HEK293T (cell line): ENCODE data around the gene ERFL.

Experiments
- CTCF ChIA-PET: fragments of 350-600 bp; formaldehyde crosslinking; extraction: SDS; loops from one replicate; lab custom pipeline; 2021; ENCODE audit warnings: antibody characterized with exemption, inconsistent platforms; lab: Yijun Ruan, JAX
- POLR2A ChIA-PET: fragments of 350-600 bp; formaldehyde crosslinking; extraction: SDS; loops from one replicate; lab custom pipeline; 2020; ENCODE audit warnings: antibody characterized with exemption, inconsistent platforms; lab: Yijun Ruan, JAX
- DNase-seq: peaks from one replicate; pipeline ENCODE4 v3.0.0; 2012; ENCODE audit warnings: mixed read lengths; ENCODE audit errors: extremely low spot score
- ARNT ChIP-seq: fragments of 450-650 bp; IDR thresholded peaks from 2 replicates; pipeline ENCODE4 v1.6.1; 2017; ENCODE audit warnings: mild to moderate bottlenecking
- BHLHE40 ChIP-seq: fragments of 450-650 bp; IDR thresholded peaks from 2 replicates; pipeline ENCODE4 v1.6.1; 2016; ENCODE audit warnings: mild to moderate bottlenecking, moderate library complexity, borderline replicate concordance
- CTBP1 ChIP-seq: fragments of 450-650 bp; IDR thresholded peaks from 2 replicates; pipeline ENCODE4 v1.6.1; 2016; ENCODE audit warnings: borderline replicate concordance
- ELF4 ChIP-seq: fragments of 450-650 bp; IDR thresholded peaks from 2 replicates; pipeline ENCODE4 v1.6.1; 2017; ENCODE audit warnings: antibody characterized with exemption
- FOXA1 ChIP-seq: fragments of 450-650 bp; IDR thresholded peaks from 2 replicates; pipeline ENCODE4 v1.6.1; 2016; ENCODE audit warnings: mild to moderate bottlenecking
- FOXK2 ChIP-seq: fragments of 450-650 bp; IDR thresholded peaks from 2 replicates; pipeline ENCODE4 v1.6.1; 2016; ENCODE audit warnings: mild to moderate bottlenecking
- FOXM1 ChIP-seq: fragments of 450-650 bp; IDR thresholded peaks from 2 replicates; pipeline ENCODE4 v1.6.1; 2017; ENCODE audit warnings: mild to moderate bottlenecking, borderline replicate concordance
- HDGF ChIP-seq: fragments of 450-650 bp; IDR thresholded peaks from 2 replicates; pipeline ENCODE4 v1.6.1; 2017; ENCODE audit warnings: antibody characterized with exemption, borderline replicate concordance
- L3MBTL2 ChIP-seq: fragments of 450-650 bp; conservative IDR thresholded peaks from 2 replicates; pipeline ENCODE4 v1.6.1; 2016; ENCODE audit warnings: mild to moderate bottlenecking
- LEF1 ChIP-seq: fragments of 450-650 bp; IDR thresholded peaks from 2 replicates; pipeline ENCODE4 v1.6.1; 2017; ENCODE audit warnings: mild to moderate bottlenecking, borderline replicate concordance
- NFRKB ChIP-seq: fragments of 450-650 bp; IDR thresholded peaks from 2 replicates; pipeline ENCODE4 v1.6.1; 2016; ENCODE audit warnings: mild to moderate bottlenecking, moderate library complexity
- SP1 ChIP-seq: fragments of 450-650 bp; IDR thresholded peaks from 2 replicates; pipeline ENCODE4 v1.6.1; 2017
- SUZ12 ChIP-seq: fragments of 450-650 bp; IDR thresholded peaks from 2 replicates; pipeline ENCODE4 v1.6.1; 2016; ENCODE audit warnings: mild to moderate bottlenecking
- TARDBP ChIP-seq: fragments of 450-650 bp; IDR thresholded peaks from 2 replicates; pipeline ENCODE4 v1.6.1; 2016
- ZNF384 ChIP-seq: fragments of 450-650 bp; IDR thresholded peaks from 2 replicates; pipeline ENCODE4 v1.6.1; 2016
- TF ChIP-seq, protein P1 (sequence below): fragments of 450-650 bp; IDR thresholded peaks from 2 replicates; pipeline ENCODE4 v1.6.1; 2016

The ERFL gene

DNA sequence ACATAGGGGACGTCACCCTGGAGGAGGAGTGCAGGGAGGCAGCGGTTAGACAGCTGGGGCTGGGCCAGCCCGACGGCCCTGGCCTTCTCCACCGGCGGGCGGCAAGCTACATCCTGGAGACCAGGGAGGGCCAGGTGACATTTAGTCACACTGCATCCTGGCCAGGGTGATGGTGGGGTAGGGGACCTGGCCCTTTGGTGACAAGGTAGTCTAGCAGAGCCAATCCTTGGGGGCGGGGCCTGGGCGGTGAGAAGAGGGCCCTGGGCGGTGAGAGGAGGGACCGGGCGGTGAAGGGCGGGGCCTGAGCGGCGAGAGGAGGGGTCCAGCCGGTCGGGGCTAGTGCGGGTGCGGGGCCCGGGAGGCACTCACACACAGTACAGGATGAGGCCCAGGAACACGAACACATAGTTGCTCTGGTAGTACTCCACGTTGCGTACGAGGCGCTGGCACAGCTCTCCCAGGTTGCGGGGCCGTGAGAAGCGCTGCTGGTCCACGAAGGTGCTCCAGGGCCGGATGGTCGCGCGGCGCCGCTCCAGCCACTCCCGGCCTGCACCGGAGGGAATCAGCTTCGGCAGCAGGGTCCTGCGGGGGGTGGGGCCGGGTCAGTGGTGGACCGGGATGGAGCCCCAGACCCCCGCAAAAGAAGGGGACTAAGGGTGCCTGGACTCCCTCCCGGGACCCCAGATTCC lies 30.3 kb upstream of the ERFL start:
- CTCF ChIA-PET = interaction anchor here (1.0 to 2.2 kb wide), 2 partner anchors 76 to 85 kb away, joined by 3 to 9 read pairs; no protein-coding TSS in a partner anchor
- TF ChIP-seq SP1 (no peak), ZNF384 (no peak), FOXA1 (no peak), BHLHE40 (no peak), LEF1 (no peak), ELF4 (no peak), CTBP1 (no peak), HDGF (no peak; the same call in 1 of the 2 replicates), FOXM1 (no peak), NFRKB (no peak), ARNT (no peak), SUZ12 (no peak), TARDBP (no peak)
- TF ChIP-seq, protein P1, sequence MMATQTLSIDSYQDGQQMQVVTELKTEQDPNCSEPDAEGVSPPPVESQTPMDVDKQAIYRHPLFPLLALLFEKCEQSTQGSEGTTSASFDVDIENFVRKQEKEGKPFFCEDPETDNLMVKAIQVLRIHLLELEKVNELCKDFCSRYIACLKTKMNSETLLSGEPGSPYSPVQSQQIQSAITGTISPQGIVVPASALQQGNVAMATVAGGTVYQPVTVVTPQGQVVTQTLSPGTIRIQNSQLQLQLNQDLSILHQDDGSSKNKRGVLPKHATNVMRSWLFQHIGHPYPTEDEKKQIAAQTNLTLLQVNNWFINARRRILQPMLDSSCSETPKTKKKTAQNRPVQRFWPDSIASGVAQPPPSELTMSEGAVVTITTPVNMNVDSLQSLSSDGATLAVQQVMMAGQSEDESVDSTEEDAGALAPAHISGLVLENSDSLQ = no peak
- peak; percentile 77 for DNase-seq
- POLR2A ChIA-PET = interaction anchor here (0.6 to 2.4 kb wide), 15 partner anchors 12 to 117 kb away, joined by 3 to 15 read pairs (median 4); partner anchors contain the start of genes ERFL, RPS19 and ZNF574

DNA sequence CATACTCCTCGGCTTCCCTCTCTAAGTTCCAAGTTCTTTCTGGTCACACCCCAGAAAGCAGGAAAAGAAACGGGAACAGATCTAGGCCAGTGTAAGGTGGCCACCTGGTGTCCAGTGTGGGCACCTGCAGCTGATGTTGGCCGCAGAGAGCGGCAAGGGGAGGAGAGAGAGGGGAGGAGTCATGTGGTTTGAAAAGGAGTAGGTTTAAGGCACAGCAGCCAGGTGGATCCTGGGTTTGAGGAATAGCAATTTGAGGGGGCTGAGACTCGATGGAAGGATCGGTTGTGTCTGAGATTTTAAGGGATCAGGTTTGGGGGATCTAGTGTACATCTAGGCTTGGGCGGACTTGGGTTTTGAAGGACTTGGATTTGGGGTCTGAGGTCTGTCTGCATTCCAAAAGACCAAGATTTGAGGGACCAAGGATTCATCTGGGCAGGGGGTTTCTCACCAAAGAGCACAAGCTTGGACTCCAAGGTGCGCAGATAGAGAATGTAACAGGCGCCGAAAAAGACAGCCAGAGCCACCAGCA lies 29.7 kb upstream of the ERFL start:
- ChIA-PET CTCF (interaction anchor here (2.2 kb wide), 1 partner anchor 84 kb away, joined by 9 read pairs; no protein-coding TSS in a partner anchor), POLR2A (interaction anchor here (0.6 to 2.4 kb wide), 10 partner anchors 13 to 118 kb away, joined by 3 to 15 read pairs (median 4); partner anchors contain the start of genes ERFL, RPS19 and ZNF574)
- TF ChIP-seq ARNT = no peak
- no peak for TF ChIP-seq SUZ12
- no peak for TF ChIP-seq NFRKB
- TF ChIP-seq ELF4 = no peak
- no peak for TF ChIP-seq FOXM1
- DNase-seq = peak; percentile 80

DNA sequence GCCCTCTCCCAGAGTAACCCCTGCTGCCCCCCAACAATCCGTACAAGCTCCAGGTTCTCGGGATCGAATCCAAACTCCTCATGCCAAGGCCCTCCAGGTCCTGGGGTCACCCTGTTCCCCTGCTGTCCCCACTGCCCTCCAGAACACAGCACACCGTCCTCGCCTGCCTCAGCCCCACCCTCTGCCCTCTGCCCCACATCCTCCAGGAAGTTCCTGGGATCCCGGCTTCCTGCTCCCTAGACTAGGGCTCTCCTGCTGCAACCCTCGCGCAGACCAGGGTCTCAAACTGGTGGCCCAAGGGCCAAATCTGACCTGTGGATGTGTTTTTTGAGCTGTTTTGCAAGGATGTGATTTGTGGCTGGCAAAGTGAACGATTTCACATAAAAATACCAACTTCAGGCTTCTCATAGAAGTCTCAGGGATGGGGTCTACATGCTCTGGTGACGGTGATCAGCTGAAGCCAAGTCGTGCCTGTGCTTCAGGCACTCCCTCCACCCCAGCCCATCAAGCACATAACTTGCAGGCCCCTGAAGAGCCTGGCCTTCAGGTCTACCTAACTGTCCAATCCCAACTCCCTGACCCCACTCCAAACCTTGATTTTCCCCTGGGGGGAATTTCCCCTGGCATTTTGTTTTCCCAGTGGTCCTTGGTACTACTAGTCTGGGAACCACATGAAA lies 29.1 kb upstream of the ERFL start:
- TF ChIP-seq CTBP1 (no peak), ARNT (no peak), HDGF (no peak), BHLHE40 (no peak), L3MBTL2 (no peak), FOXM1 (no peak)
- ChIA-PET CTCF (interaction anchor here (2.2 kb wide), 1 partner anchor 84 kb away, joined by 9 read pairs; no protein-coding TSS in a partner anchor), POLR2A (interaction anchor here (0.6 to 2.4 kb wide), 6 partner anchors 12 to 119 kb away, joined by 3 to 15 read pairs (median 4); partner anchors contain the start of genes RPS19 and ZNF574)
- DNase-seq = no peak

DNA sequence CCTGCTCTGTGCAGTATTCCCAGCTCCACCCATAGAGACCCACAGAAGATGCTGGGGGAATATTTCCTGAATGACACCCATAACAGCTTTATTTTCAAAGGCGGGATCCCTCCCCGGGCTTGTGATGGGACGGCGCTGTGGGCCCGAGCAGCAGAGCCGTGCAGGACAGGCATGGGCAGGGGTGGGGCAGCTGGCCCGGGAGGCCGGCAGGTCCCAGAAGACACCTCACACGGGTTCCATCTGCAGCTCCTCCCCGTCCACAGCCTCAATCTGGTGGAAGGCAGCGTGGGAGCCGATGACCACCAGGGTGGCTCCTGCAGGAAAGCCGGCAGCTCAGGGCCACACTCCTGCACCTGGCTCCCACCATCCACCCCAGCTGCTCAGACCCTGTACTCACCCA lies 28.4 kb upstream of the ERFL start:
- no peak for DNase-seq
- CTCF ChIA-PET = interaction anchor here (0.7 to 2.2 kb wide), 2 partner anchors 83 to 165 kb away, joined by 3 to 9 read pairs; no protein-coding TSS in a partner anchor
- TF ChIP-seq FOXA1 = no peak
- TF ChIP-seq, protein P1 = no peak
- no peak for TF ChIP-seq NFRKB
- no peak for TF ChIP-seq LEF1
- no peak for TF ChIP-seq BHLHE40
- TF ChIP-seq FOXM1 = no peak
- TF ChIP-seq TARDBP = no peak
- POLR2A ChIA-PET = interaction anchor here (0.6 kb wide), 1 partner anchor 90 kb away, joined by 3 read pairs; no protein-coding TSS in a partner anchor

DNA sequence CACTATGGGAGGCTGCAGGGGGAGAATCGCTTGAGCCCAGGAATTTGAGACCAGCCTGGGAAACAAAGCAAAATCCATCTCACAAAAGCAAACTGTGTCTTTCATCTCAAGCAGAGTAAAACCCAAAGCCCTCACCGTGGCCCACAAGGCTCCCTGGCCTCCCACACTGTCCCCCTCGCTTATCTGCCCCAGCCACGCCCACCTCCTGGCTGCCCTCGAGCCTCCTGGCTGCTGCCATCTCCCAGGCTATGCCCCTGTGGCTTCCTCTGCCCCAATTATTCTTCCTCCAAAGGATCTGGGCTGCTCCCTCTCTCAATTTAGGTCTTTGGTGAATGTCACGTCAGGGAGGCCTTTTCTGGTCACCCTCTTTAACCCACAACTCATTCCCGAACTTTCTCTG lies 27.3 kb upstream of the ERFL start:
- CTCF ChIA-PET = no interaction called here
- no peak for DNase-seq
- TF ChIP-seq FOXK2 = no peak
- no peak for TF ChIP-seq TARDBP
- no peak for TF ChIP-seq NFRKB
- no peak for TF ChIP-seq ARNT
- no peak for TF ChIP-seq HDGF
- no peak for TF ChIP-seq FOXA1
- no peak for TF ChIP-seq ZNF384
- TF ChIP-seq, protein P1 = no peak
- TF ChIP-seq CTBP1 = no peak
- TF ChIP-seq BHLHE40 = no peak
- no peak for TF ChIP-seq LEF1
- TF ChIP-seq FOXM1 = no peak
- TF ChIP-seq SUZ12 = no peak
- no peak for TF ChIP-seq L3MBTL2
- no peak for TF ChIP-seq SP1
- no peak for TF ChIP-seq ELF4
- POLR2A ChIA-PET = no interaction called here
